ENCODE results near the gene EGFLAM.

EGFLAM gene

GRCh38 chr5:38295751-38296150 lies 37.4 kb downstream of the EGFLAM start:
- Histone ChIP-seq H3K27ac (no peak overlapping the region), H3K9me3 (ENCODE audit: low read depth, low read length) (no peaks in the 10 kb centered on the region), H3K4me3 (no peak overlapping the region), H3K9ac (ENCODE audit: insufficient read length) (no peak overlapping the region), H3K36me3 (ENCODE audit: insufficient read depth, low read length) (no peaks in the 10 kb centered on the region)
- DNase-seq (ENCODE audit: low read depth, low spot score): no peak
- TF ChIP-seq POLR2AphosphoS5 (IDR thresholded peaks at IDR 0.05; ENCODE audit: borderline replicate concordance, low read depth, low read length): no peak
- no peak for TF ChIP-seq FOXP2 (optimal IDR thresholded peaks at IDR 0.05; ENCODE audit: control extremely low read depth, extremely low read length, insufficient read depth)
- no peak for TF ChIP-seq EZH2 (IDR thresholded peaks at IDR 0.05)

- H3K9me3 ChIP-seq (ENCODE audit: low read depth, low read length): no peaks in the 10 kb centered on the region
- no peak overlapping the region for H3K4me3 ChIP-seq
- no peak for DNase-seq (ENCODE audit: low read depth, low spot score)
- no peak overlapping the region for H3K27ac ChIP-seq
- TF ChIP-seq FOXP2 (optimal IDR thresholded peaks at IDR 0.05; ENCODE audit: control extremely low read depth, extremely low read length, insufficient read depth) (no peak), EZH2 (IDR thresholded peaks at IDR 0.05) (no peak), POLR2AphosphoS5 (IDR thresholded peaks at IDR 0.05; ENCODE audit: borderline replicate concordance, low read depth, low read length) (no peak)
- H3K9ac ChIP-seq (ENCODE audit: insufficient read length): no peak overlapping the region
- H3K36me3 ChIP-seq (ENCODE audit: insufficient read depth, low read length): no peaks in the 10 kb centered on the region
Measured at GRCh38 chr5:38297830-38298608, 39.7 kb downstream of the EGFLAM start.

GRCh38 chr5:38299585-38299984 lies 41.2 kb downstream of the EGFLAM start:
- H3K9ac ChIP-seq (ENCODE audit: insufficient read length): no peak overlapping the region
- H3K9me3 ChIP-seq (ENCODE audit: low read depth, low read length): no peaks in the 10 kb centered on the region
- TF ChIP-seq POLR2AphosphoS5 (IDR thresholded peaks at IDR 0.05; ENCODE audit: borderline replicate concordance, low read depth, low read length) (no peak), EZH2 (IDR thresholded peaks at IDR 0.05) (no peak), FOXP2 (optimal IDR thresholded peaks at IDR 0.05; ENCODE audit: control extremely low read depth, extremely low read length, insufficient read depth) (no peak)
- DNase-seq (ENCODE audit: low read depth, low spot score): no peak
- H3K4me3 ChIP-seq: no peak overlapping the region
- H3K36me3 ChIP-seq (ENCODE audit: insufficient read depth, low read length): no peaks in the 10 kb centered on the region
- H3K27ac ChIP-seq: no peak overlapping the region

- no peak for DNase-seq (ENCODE audit: low read depth, low spot score)
- no peaks in the 10 kb centered on the region for H3K9me3 ChIP-seq (ENCODE audit: low read depth, low read length)
- no peaks in the 10 kb centered on the region for H3K36me3 ChIP-seq (ENCODE audit: insufficient read depth, low read length)
- no peak overlapping the region for H3K4me3 ChIP-seq
- H3K9ac ChIP-seq (ENCODE audit: insufficient read length): no peak overlapping the region
- no peak for TF ChIP-seq EZH2 (IDR thresholded peaks at IDR 0.05)
- no peak for TF ChIP-seq FOXP2 (optimal IDR thresholded peaks at IDR 0.05; ENCODE audit: control extremely low read depth, extremely low read length, insufficient read depth)
- no peak for TF ChIP-seq POLR2AphosphoS5 (IDR thresholded peaks at IDR 0.05; ENCODE audit: borderline replicate concordance, low read depth, low read length)
- H3K27ac ChIP-seq: no peak overlapping the region
Measured at GRCh38 chr5:38305148-38305547, 46.8 kb downstream of the EGFLAM start.

GRCh38 chr5:38307845-38308244 lies 49.5 kb downstream of the EGFLAM start:
- Histone ChIP-seq H3K27ac (no peak overlapping the region), H3K9ac (ENCODE audit: insufficient read length) (no peak overlapping the region), H3K4me3 (no peak overlapping the region), H3K36me3 (ENCODE audit: insufficient read depth, low read length) (no peaks in the 10 kb centered on the region), H3K9me3 (ENCODE audit: low read depth, low read length) (no peaks in the 10 kb centered on the region)
- TF ChIP-seq FOXP2 (optimal IDR thresholded peaks at IDR 0.05; ENCODE audit: control extremely low read depth, extremely low read length, insufficient read depth) (no peak), EZH2 (IDR thresholded peaks at IDR 0.05) (no peak), POLR2AphosphoS5 (IDR thresholded peaks at IDR 0.05; ENCODE audit: borderline replicate concordance, low read depth, low read length) (no peak)
- no peak for DNase-seq (ENCODE audit: low read depth, low spot score)

- no peak for DNase-seq (ENCODE audit: low read depth, low spot score)
- no peak for TF ChIP-seq POLR2AphosphoS5 (IDR thresholded peaks at IDR 0.05; ENCODE audit: borderline replicate concordance, low read depth, low read length)
- no peak for TF ChIP-seq EZH2 (IDR thresholded peaks at IDR 0.05)
- TF ChIP-seq FOXP2 (optimal IDR thresholded peaks at IDR 0.05; ENCODE audit: control extremely low read depth, extremely low read length, insufficient read depth): no peak
- no peaks in the 10 kb centered on the region for H3K36me3 ChIP-seq (ENCODE audit: insufficient read depth, low read length)
- H3K4me3 ChIP-seq: no peak overlapping the region
- no peak overlapping the region for H3K27ac ChIP-seq
- no peaks in the 10 kb centered on the region for H3K9me3 ChIP-seq (ENCODE audit: low read depth, low read length)
- H3K9ac ChIP-seq (ENCODE audit: insufficient read length): no peak overlapping the region
Measured at GRCh38 chr5:38316544-38317224, 58.3 kb downstream of the EGFLAM start.

- no peaks in the 10 kb centered on the region for H3K36me3 ChIP-seq (ENCODE audit: insufficient read depth, low read length)
- H3K27ac ChIP-seq: no peak overlapping the region
- no peak overlapping the region for H3K9ac ChIP-seq (ENCODE audit: insufficient read length)
- TF ChIP-seq POLR2AphosphoS5 (IDR thresholded peaks at IDR 0.05; ENCODE audit: borderline replicate concordance, low read depth, low read length): no peak
- no peak for TF ChIP-seq EZH2 (IDR thresholded peaks at IDR 0.05)
- no peak for TF ChIP-seq FOXP2 (optimal IDR thresholded peaks at IDR 0.05; ENCODE audit: control extremely low read depth, extremely low read length, insufficient read depth)
- DNase-seq (ENCODE audit: low read depth, low spot score): no peak
- H3K9me3 ChIP-seq (ENCODE audit: low read depth, low read length): no peaks in the 10 kb centered on the region
- no peak overlapping the region for H3K4me3 ChIP-seq
Measured at GRCh38 chr5:38317868-38318267, 59.5 kb downstream of the EGFLAM start.

- no peak overlapping the region for H3K27ac ChIP-seq
- no peak overlapping the region for H3K4me3 ChIP-seq
Measured at GRCh38 chr5:38319491-38319890, 61.1 kb downstream of the EGFLAM start.

More at GRCh38 chr5:38319491-38319890, 61.1 kb downstream of the EGFLAM start:
- H3K36me3 ChIP-seq (ENCODE audit: insufficient read depth, low read length): no peaks in the 10 kb centered on the region
- DNase-seq (ENCODE audit: low read depth, low spot score): no peak
- no peaks in the 10 kb centered on the region for H3K9me3 ChIP-seq (ENCODE audit: low read depth, low read length)
- TF ChIP-seq FOXP2 (optimal IDR thresholded peaks at IDR 0.05; ENCODE audit: control extremely low read depth, extremely low read length, insufficient read depth): no peak
- H3K9ac ChIP-seq (ENCODE audit: insufficient read length): no peak overlapping the region

All from SK-N-MC (cell line).